Neural cell (in vitro differentiated cells): ENCODE data around the gene GPHN. TPM values are rescaled to one million over a fixed set of nuclear protein-coding genes. Genes with fewer than 3 reads are reported as not detected.

Experiments used
- H2AFZ ChIP-seq: fragments of 200-600, 300-800 bp; sonication (generic), shearing (Covaris generic); 2 replicates; pipeline ENCODE4 v1.6.0; 2014; ENCODE audit warnings: low read depth, mild to moderate bottlenecking, antibody characterized with exemption, low read length, moderate library complexity
- H3F3A ChIP-seq: fragments of 200-600 bp; shearing (Covaris generic); 2 replicates; pipeline ENCODE4 v1.6.1; 2016; ENCODE audit warnings: mild to moderate bottlenecking, moderate library complexity, mixed read lengths, antibody characterized with exemption, low read length; ENCODE audit not compliant: insufficient read depth, poor library complexity, severe bottlenecking
- H3K27ac ChIP-seq: fragments of 200-600, 300-800 bp; sonication (generic), shearing (Covaris generic); 2 replicates; pipeline ENCODE4 v1.5.1; 2014; ENCODE audit warnings: mild to moderate bottlenecking, low read length, moderate library complexity
- H3K27me3 ChIP-seq: fragments of 300-800, 200-600 bp; sonication (generic), shearing (Covaris generic); 2 replicates; pipeline ENCODE4 v1.6.0; 2014; ENCODE audit warnings: mild to moderate bottlenecking, low read depth, low read length, moderate library complexity; ENCODE audit not compliant: insufficient read depth
- H3K36me3 ChIP-seq: fragments of 300-800, 200-600 bp; sonication (generic), shearing (Covaris generic); 2 replicates; pipeline ENCODE4 v1.5.1; 2014; ENCODE audit warnings: mild to moderate bottlenecking, antibody characterized with exemption, low read length, moderate library complexity; ENCODE audit not compliant: insufficient read depth
- H3K4me2 ChIP-seq: fragments of 300-800, 200-600 bp; sonication (generic), shearing (Covaris generic); 2 replicates; pipeline ENCODE4 v1.6.0; 2014; ENCODE audit warnings: mild to moderate bottlenecking, low read length
- H3K4me3 ChIP-seq: fragments of 300-800, 200-600 bp; sonication (generic), shearing (Covaris generic); 2 replicates; pipeline ENCODE4 v1.5.1; 2014; ENCODE audit warnings: mild to moderate bottlenecking, low read length, moderate library complexity
- H3K79me2 ChIP-seq: fragments of 200-600 bp; shearing (Covaris generic); replicated peaks from 2 replicates; pipeline ENCODE4 v1.6.0; 2014; ENCODE audit warnings: mild to moderate bottlenecking, low read length, moderate library complexity; ENCODE audit not compliant: insufficient read depth
- H3K9ac ChIP-seq: fragments of 300-800, 200-600 bp; sonication (generic), shearing (Covaris generic); 2 replicates; pipeline ENCODE4 v1.6.1; 2016; ENCODE audit warnings: mild to moderate bottlenecking, low read length, mixed read lengths
- H3K9me2 ChIP-seq: fragments of 200-600 bp; shearing (Covaris generic); 2 replicates; pipeline ENCODE4 v1.6.1; 2016; ENCODE audit warnings: mild to moderate bottlenecking, low read length, mixed read lengths; ENCODE audit not compliant: insufficient read depth
- H3K9me3 ChIP-seq: fragments of 200-600, 300-800 bp; sonication (generic), shearing (Covaris generic); 2 replicates; pipeline ENCODE4 v1.6.1; 2016; ENCODE audit warnings: mild to moderate bottlenecking, mixed run types, low read length, moderate library complexity, mixed read lengths
- H4K20me1 ChIP-seq: fragments of 200-600 bp; shearing (Covaris generic); 2 replicates; pipeline ENCODE4 v1.6.1; 2016; ENCODE audit warnings: mild to moderate bottlenecking, mixed run types; ENCODE audit not compliant: insufficient read depth
- EP300 ChIP-seq: fragments of 450-650 bp; conservative IDR thresholded peaks from 2 replicates; pipeline ENCODE4 v1.6.1; 2014; ENCODE audit warnings: antibody characterized with exemption, mild to moderate bottlenecking, moderate library complexity; ENCODE audit not compliant: poor library complexity, severe bottlenecking
- EZH2 ChIP-seq: fragments of 200-600, 300-800 bp; shearing (Covaris generic), sonication (generic); IDR thresholded peaks from 2 replicates; pipeline ENCODE4 v1.6.1; 2014; ENCODE audit warnings: antibody characterized with exemption, low read length, borderline replicate concordance, mild to moderate bottlenecking; ENCODE audit not compliant: insufficient read depth, poor library complexity, severe bottlenecking
- MXI1 ChIP-seq: fragments of 450-650 bp; conservative IDR thresholded peaks from 2 replicates; pipeline ENCODE4 v1.6.1; 2014; ENCODE audit warnings: antibody characterized with exemption, mild to moderate bottlenecking; ENCODE audit not compliant: poor library complexity, severe bottlenecking
- POLR2AphosphoS5 ChIP-seq: IDR thresholded peaks from 2 replicates; pipeline ENCODE4 v1.6.1; 2012
- RAD21 ChIP-seq: fragments of 450-650 bp; conservative IDR thresholded peaks from 2 replicates; pipeline ENCODE4 v1.6.1; 2014; ENCODE audit warnings: antibody characterized with exemption, mild to moderate bottlenecking, moderate library complexity
- SMC3 ChIP-seq: fragments of 450-650 bp; conservative IDR thresholded peaks from 2 replicates; pipeline ENCODE4 v1.6.1; 2014; ENCODE audit warnings: antibody characterized with exemption, mild to moderate bottlenecking, moderate library complexity; ENCODE audit not compliant: poor library complexity
- TAF1 ChIP-seq: IDR thresholded peaks from 2 replicates; pipeline ENCODE4 v1.6.1; 2012; ENCODE audit warnings: low read depth
- polyA plus RNA-seq: library from polyadenylated mRNA; depleted of rRNA; stranded (reverse); fragments of >200 nt; gene quantifications from 2 replicates; pipeline ENCODE4 v1.2.3, GENCODE V29; 2014
- TF ChIP-seq, protein P1 (sequence below): fragments of 450-650 bp; IDR thresholded peaks from 2 replicates; pipeline ENCODE4 v1.5.1; 2014; ENCODE audit warnings: antibody characterized with exemption, mild to moderate bottlenecking, moderate library complexity; ENCODE audit not compliant: poor library complexity, severe bottlenecking
- TF ChIP-seq, protein P2 (sequence below): IDR thresholded peaks from 2 replicates; pipeline ENCODE4 v1.6.1; 2012; ENCODE audit warnings: borderline replicate concordance

The GPHN gene
- polyA plus RNA-seq, 1 donor from 2014 or later, result 135 TPM

DNA sequence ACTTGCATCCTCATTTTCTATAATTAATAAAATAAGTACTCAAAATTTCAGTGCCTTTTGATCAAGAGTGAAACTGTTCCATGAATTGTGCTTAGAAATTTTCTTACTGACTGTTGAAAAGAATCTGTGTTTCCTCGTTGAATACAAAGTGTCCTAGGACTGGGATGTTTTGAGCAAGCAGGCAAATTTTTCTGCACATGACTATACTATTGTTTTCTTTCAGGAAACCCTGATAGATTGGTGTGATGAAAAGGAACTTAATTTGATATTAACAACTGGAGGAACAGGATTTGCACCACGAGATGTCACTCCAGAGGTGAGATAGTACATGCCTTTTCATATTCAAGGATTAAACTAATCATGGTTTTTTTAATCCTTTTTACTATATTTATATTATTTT, 316.3 kb downstream of the GPHN start:
- Histone ChIP-seq H3F3A (no peaks in the 10 kb centered on the region), H3K79me2 (no peaks in the 10 kb centered on the region), H3K9me3 (no peaks in the 10 kb centered on the region), H3K27ac (no peak overlapping the region), H3K9ac (no peak overlapping the region), H3K4me2 (no peak overlapping the region), H4K20me1 (no peaks in the 10 kb centered on the region), H3K4me3 (no peak overlapping the region), H3K36me3 (no peaks in the 10 kb centered on the region), H3K27me3 (no peaks in the 10 kb centered on the region), H3K9me2 (no peaks in the 10 kb centered on the region), H2AFZ (no peak overlapping the region)
- TF ChIP-seq SMC3 (no peak), MXI1 (no peak), TAF1 (no peak), EZH2 (no peak), RAD21 (no peak), POLR2AphosphoS5 (no peak)
- TF ChIP-seq, protein P1, sequence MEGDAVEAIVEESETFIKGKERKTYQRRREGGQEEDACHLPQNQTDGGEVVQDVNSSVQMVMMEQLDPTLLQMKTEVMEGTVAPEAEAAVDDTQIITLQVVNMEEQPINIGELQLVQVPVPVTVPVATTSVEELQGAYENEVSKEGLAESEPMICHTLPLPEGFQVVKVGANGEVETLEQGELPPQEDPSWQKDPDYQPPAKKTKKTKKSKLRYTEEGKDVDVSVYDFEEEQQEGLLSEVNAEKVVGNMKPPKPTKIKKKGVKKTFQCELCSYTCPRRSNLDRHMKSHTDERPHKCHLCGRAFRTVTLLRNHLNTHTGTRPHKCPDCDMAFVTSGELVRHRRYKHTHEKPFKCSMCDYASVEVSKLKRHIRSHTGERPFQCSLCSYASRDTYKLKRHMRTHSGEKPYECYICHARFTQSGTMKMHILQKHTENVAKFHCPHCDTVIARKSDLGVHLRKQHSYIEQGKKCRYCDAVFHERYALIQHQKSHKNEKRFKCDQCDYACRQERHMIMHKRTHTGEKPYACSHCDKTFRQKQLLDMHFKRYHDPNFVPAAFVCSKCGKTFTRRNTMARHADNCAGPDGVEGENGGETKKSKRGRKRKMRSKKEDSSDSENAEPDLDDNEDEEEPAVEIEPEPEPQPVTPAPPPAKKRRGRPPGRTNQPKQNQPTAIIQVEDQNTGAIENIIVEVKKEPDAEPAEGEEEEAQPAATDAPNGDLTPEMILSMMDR, result no peak
- TF ChIP-seq, protein P2, sequence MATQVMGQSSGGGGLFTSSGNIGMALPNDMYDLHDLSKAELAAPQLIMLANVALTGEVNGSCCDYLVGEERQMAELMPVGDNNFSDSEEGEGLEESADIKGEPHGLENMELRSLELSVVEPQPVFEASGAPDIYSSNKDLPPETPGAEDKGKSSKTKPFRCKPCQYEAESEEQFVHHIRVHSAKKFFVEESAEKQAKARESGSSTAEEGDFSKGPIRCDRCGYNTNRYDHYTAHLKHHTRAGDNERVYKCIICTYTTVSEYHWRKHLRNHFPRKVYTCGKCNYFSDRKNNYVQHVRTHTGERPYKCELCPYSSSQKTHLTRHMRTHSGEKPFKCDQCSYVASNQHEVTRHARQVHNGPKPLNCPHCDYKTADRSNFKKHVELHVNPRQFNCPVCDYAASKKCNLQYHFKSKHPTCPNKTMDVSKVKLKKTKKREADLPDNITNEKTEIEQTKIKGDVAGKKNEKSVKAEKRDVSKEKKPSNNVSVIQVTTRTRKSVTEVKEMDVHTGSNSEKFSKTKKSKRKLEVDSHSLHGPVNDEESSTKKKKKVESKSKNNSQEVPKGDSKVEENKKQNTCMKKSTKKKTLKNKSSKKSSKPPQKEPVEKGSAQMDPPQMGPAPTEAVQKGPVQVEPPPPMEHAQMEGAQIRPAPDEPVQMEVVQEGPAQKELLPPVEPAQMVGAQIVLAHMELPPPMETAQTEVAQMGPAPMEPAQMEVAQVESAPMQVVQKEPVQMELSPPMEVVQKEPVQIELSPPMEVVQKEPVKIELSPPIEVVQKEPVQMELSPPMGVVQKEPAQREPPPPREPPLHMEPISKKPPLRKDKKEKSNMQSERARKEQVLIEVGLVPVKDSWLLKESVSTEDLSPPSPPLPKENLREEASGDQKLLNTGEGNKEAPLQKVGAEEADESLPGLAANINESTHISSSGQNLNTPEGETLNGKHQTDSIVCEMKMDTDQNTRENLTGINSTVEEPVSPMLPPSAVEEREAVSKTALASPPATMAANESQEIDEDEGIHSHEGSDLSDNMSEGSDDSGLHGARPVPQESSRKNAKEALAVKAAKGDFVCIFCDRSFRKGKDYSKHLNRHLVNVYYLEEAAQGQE, result no peak

DNA sequence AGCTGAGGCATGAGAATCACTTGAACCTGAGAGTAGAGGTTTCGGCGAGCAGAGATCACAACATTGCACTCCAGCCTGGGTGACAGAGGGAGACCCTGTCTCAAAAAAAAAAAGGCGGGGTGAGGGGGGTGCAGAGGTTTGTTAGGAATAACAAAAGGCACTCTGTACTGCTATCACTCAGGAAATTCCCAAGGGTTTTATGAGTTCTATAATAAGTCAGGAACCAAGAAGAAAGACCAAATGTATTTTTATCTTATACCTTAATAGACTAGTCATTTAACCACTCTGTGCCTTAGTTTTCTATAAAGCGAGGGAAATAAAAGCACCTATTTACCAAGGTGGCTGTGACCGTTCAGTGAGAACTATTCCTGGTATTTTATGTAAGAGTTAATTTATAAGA, 319.2 kb downstream of the GPHN start:
- no peaks in the 10 kb centered on the region for H3K9me3 ChIP-seq

More for the DNA sequence above, 319.2 kb downstream of the GPHN start:
- Histone ChIP-seq H3F3A (no peaks in the 10 kb centered on the region), H2AFZ (no peak overlapping the region), H3K79me2 (no peaks in the 10 kb centered on the region), H3K36me3 (no peaks in the 10 kb centered on the region), H3K9ac (no peak overlapping the region), H4K20me1 (no peaks in the 10 kb centered on the region), H3K27ac (no peak overlapping the region), H3K4me2 (no peak overlapping the region), H3K4me3 (no peak overlapping the region), H3K9me2 (no peaks in the 10 kb centered on the region), H3K27me3 (no peaks in the 10 kb centered on the region)
- TF ChIP-seq EZH2, result no peak
- no peak for TF ChIP-seq TAF1
- TF ChIP-seq, protein P1, result no peak
- no peak for TF ChIP-seq SMC3
- TF ChIP-seq MXI1, result no peak
- no peak for TF ChIP-seq RAD21
- TF ChIP-seq EP300, result no peak
- TF ChIP-seq, protein P2, result no peak
- TF ChIP-seq POLR2AphosphoS5, result no peak
